NCI-H82 treated with DMSO at 0.1 percent for 48 hours (cell line): Measurements from ENCODE around the gene CAPN15.
"Not testable (repeated sequence)": the region's sequence is repeated elsewhere in the genome, so short reads cannot be mapped to it uniquely, and the experiment has no call there.

Experiments used
- DNase-seq: peaks from one replicate; lab custom pipeline; 2025; ENCODE audit not compliant: unreplicated experiment; lab: John Stamatoyannopoulos, UW

CAPN15 gene

DNA sequence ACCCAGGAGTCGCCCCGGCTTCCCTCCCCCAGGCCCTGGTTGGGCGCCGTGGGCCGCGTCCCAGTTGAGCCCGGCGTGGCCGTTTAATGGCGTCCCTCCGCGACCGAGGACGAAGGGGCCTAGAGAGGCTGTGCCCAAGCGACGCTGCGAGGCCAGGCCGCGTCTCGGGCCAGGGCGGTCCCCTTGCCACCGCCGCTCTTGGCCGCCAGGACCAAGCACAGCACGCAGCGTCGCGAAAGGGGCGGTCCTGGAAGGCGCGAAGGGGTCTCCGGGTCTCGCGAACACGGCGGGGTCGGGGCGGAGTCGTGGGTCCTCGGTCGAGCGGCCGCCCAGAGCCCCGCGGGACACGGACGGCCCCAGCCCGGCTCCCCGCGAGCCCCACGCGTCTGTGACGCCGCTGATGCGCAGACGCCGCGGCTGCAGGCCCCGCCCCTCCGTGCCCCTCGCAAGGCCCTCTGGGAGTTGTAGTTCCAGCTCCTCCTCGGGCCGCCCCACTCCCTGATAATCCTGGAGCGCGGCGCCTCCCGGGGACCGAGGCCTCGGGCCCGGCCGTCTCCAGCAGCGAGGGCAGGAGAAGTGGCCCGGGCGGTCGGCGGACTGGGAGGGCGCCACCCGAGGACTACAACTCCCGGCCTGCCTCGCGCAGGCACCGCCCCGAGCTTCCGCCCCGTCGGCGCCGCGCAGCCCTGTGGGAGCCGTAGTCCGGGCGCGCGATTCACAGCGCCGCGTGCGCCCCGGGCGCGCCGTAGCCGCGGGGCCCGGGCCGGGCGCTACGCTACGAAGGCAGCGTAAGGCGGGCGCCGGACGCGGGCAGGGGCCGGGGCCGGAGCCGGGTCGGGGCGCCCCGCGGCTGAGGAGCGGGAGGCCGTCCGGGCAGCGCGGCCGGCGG is at the start of gene CAPN15:
TSS of gene CAPN15 (plus strand) at position 698 of the 889 bp plus-strand sequence. CDS start 19,127 bp downstream, outside the sequence.
- DNase-seq, result peak; percentile 47

DNA sequence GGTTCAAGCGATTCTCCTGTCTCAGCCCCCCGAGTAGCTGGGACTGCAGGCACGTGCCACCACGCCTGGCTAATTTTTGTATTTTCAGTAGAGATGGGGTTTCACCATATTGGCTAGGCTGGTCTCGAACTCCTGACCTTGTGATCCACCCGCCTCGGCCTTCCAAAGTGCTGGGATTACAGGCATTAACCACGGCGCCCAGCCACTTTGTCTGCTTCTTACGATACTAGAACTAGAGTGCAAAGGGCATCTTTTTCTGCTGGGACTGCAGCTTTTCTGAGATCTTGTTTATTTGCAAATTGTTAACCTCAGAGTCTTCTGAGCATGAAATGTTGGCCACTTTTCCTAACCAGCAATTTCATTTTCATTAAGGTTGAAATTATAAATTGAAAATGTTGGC is 49.2 kb upstream of the CAPN15 start:
- DNase-seq, result not testable (repeated sequence)

DNA sequence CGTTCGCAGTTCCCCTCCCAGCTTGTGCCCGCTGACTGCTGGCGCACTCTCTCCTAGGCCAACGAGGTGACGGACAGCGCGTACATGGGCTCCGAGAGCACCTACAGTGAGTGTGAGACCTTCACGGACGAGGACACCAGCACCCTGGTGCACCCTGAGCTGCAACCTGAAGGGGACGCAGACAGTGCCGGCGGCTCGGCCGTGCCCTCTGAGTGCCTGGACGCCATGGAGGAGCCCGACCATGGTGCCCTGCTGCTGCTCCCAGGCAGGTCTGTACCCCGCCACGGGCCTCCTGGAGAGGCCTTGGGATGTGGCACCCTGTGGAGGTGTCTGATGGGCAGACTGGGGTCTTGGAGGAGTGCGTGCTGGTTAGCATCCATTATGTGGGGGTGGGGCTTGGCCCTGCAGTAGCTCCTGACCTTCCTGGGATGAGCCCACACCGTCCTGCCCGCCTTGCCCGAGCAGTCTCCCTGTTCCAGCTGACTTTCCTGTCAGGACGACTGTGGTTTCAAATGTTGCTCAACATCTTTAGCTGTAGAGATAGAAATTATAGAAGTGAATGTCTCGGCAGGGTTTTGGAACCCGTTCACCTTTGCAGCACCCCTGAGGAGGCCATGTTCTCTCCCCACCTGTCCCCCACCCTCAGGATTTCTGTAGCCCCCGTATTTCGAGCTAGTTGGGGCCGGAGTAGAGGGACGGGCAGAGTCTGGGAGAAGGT is 44.9 kb upstream of the CAPN15 start:
- DNase-seq, result no peak

DNA sequence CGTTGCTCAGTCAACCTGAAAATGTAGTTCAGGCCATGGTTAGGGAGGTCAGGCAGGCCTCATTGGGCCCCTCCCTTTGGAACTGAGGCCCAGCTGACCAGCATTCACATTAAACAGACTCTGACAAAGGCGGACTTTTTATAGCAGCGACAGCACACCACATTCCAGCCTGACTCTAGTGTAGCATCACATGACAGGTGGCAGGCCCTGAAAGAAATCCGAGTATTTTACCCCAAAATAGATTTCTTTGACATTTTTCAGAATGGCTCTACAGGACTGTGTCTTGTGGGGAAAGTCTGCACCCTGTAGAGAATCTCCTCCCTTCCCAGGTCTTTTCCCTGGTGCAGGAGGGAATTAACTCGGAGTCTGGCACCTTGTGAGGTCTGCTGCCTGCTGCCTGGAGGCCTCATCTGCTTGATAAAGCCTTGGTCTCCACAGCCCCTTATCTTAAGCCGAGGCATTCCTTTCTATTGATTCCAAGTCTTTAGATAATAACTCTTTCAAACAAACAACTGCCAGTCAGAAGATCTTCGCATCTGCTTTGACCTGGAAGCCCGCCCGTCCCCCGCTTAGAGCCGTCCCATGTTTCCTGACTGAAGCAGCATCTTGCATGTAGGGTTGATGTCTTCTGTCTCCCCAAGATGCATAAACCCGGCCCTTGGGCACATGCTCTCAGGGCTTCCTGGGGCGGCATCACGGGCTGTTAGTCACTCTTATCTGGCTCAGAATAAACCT is 44.0 kb upstream of the CAPN15 start:
- DNase-seq, result no peak

DNA sequence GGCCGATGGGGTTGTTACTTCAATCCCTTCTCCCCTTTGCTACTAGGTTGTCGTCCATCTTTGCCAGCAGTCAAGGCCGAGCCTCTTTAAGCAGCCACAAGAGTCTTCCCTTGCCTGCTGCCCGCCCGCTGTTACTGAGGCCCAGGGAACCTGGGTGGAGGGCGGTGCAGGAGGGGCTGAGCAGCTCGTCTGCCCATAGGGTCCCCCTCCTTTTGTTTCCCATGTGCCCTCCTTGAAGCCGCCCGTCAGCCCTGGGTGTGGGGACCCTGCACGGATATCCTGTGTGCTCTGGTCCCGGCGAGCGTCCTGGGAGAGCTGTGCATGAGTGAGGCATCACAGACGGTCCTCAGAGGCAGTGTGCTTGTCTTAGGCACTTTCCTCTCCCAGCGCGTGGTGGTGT is 37.9 kb upstream of the CAPN15 start:
- no peak for DNase-seq

DNA sequence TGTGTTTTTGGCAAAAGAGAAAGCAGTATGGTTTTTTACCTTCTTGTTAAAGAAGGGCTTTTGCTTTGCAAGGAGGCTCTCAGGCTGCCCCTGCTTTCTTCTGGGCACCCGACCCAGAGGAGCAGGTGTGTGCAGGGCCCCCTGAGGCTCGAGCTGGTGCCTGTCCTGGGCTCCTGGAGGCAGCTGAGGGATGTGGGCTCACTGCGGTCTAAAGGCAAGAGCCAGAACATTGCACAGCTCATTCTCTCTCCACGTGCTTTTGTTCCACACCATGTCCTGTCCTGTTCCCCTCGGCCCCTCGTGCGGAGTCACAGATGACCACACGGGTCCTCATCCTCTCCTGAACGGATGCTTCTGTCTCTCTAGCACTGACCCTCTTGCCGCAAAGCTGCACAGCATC is 36.7 kb upstream of the CAPN15 start:
- DNase-seq, result no peak

DNA sequence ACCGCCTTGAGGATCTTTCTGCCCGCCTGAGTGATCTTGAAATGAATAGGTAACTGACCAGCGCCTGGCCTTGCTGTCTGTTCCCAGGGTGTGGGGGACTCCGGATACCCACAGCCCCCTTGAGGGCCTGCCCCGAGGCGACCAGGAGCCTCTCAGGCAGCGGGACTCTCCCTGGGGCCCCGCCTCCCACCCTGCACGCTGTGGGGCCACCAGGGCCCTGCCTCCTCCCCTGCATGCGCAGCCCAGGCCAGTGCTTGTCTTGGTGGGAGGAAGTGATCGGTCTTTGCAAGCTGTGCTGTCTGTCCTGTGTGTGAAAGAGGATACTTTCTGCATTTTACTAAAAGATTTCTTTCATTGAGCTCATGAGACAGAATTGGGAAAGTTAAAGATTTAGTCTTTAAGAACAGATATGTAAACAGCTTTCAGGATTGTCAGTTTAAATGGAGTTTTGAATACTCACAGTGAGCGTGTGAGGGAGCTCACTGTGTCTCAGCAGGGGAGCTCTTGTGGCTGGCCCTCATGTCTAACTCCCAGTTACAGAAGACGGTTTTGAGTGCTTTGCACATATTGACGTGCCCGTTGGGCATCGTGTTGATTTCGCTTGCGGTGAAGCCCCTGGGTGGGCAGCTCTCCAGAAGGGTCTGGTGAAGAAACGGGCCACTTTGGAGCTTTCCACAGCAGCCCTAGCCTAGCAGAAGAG is 36.1 kb upstream of the CAPN15 start:
- DNase-seq, result no peak

DNA sequence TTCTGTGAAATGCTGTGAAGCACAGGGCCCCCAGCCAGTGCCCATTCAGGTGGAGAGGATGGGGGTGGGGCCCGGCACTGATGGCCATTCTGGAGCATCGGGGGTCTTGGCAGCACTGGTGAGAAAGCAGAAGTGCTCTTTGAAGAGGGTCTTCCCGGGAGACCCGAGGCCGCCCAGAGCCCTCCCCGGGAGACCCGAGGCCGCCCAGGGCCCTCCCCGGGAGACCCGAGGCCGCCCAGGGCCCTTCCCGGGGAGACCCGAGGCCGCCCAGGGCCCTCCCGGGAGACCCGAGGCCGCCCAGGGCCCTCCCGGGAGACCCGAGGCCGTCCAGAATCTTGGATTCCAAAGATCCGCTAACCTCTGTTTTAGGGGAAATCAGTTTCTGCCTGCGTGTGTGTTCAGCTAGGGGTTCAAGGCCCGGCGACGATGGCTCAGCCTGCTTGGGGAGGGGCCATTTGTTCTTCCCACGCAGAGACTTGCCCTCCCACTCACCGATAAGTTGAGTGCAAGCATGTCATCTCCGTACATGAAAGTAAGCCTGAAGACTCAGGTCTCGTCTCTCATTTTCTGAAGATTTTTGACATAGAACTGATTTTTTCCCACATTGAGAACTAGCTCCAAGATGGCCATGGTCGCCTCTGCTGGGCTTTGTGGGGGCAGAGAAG is 35.2 kb upstream of the CAPN15 start:
- DNase-seq, result no peak

DNA sequence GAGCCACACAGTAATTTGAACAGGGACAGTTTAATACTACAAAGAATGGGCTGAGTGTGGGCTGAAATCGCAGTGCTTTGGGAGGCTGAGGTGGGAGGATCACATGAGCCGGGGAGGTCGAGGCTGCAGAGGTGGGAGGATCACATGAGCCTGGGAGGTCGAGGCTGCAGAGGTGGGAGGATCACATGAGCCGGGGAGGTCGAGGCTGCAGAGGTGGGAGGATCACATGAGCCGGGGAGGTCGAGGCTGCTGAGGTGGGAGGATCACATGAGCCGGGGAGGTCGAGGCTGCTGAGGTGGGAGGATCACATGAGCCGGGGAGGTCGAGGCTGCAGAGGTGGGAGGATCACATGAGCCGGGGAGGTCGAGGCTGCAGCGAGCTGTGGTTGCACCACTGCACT is 32.8 kb upstream of the CAPN15 start:
- DNase-seq, result not testable (repeated sequence)

DNA sequence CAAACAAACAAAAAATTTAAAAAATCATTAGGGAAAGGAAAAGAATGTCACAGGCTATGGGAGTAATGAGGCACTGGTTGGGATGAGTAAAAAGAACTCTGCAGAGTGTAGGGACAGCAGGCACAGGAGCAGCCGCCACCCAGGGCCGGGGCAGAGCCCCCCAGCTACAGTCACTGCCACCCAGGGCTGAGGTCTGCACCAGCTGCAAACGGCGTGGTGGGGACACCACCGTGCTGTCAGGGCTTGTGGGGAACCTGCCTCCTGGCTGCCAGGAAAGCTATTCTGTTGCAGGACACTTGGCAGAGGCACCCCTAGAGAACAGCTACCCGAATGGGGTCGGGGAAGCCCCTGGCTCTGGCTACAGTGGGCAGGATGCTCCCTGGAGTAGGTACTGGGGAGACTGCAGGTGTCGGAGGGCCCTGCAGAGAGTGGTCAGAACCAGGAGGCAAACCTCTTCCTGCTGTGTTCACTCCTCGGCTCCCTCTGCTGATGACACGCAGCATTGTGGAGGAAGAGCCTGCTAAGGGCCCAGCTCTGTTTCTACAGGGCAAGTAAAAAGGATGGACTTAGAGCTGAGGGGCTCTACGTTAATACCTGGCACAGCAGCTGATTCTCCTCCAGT is 32.3 kb upstream of the CAPN15 start:
- DNase-seq, result peak; percentile 3

DNA sequence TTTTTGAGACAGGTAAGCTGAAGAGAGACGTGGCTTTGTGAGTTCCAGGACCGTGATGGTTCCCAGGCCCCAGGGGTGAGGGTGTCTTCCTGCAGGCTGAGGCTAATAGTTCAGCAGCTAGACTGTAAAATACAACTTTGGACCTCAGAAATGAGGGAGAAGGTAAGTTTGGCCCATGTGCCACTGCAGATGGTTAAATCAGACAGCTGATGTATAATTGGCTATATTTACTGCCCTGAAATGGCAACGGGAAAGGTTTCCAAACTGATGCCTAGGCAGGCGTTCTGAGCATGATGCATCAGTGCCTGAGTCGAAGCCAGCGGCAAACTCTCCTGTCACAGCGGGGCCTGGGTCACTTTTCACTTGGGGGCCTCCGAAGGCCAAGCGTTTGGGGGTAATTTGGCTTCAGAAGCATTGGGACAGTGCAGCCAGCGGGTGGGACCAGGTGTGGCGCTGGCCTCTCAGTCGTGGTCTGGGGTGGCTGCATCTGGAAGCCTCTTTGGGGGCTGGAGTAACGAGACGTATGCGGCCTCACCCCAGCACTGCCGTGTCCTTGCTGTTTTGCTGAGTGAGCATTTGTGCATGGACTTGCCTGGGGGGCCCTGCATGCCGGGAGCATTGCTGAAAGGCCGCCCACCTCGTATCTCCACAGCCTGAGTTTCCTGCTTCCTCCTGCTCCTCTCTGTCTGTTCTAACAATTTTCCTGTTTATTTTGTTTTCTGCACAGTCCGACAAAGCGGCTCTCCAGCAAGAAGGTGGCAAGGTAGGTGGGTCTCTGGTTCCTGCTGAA is 31.2 kb upstream of the CAPN15 start:
- DNase-seq, result no peak

DNA sequence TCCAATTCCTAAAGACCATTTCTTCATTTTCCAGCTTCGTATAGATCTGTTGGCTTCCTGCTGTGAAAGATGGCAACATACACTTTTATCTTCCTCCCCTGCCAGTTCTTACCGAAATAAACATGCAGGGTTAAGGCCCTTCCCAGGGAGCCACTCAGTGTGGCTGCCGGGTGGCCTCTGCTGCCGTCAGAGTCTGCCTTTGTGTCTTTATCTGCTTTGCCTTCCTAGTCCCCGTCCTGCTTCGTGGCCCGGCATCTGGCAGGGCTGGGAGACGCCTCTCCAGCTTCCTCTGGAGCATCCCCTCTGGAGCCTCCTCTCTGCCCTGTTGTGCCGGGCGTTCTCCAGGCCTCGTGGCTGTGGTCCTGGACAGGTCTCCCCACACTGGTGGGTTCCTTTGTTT is 30.3 kb upstream of the CAPN15 start:
- DNase-seq, result no peak

DNA sequence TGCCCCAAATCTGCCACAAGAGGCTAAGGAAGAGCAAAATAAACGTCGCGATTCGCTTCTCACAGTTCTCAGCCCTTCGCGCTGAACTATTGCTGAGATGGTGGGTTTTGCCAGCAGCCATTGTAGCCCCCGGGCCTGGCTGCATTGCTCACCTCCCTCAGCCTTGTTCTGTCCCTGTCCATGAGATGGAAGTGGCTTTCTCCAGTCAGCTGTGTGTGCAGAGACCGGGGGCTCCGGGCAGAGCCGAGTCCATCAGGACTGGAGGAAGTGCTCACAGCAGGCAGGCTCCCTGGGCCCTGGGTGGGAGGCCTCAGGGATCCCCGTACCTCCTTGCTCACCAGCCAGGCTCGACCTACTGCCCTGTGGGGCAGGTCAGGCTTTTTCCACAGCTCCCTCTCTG is 27.6 kb upstream of the CAPN15 start:
- no peak for DNase-seq

DNA sequence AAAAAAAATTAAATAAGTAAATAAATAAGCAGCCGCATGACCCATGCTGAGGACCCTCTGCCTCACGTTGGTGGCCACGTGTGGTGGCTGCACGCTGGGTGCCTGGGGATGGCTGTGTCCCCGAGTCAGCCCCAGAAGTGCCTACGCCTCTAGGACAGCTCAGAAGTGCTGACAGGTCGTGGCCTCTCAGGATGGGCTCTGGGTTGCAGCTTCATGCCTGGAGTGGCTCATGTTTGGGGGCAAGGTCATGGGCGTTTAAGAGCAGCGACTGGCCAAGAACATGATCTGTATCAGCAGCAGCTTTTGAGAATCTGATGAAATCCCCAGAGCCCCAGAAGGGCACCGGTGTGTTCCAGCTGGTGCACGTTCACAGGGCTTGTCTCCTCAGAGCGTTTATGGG is 26.8 kb upstream of the CAPN15 start:
- no peak for DNase-seq

DNA sequence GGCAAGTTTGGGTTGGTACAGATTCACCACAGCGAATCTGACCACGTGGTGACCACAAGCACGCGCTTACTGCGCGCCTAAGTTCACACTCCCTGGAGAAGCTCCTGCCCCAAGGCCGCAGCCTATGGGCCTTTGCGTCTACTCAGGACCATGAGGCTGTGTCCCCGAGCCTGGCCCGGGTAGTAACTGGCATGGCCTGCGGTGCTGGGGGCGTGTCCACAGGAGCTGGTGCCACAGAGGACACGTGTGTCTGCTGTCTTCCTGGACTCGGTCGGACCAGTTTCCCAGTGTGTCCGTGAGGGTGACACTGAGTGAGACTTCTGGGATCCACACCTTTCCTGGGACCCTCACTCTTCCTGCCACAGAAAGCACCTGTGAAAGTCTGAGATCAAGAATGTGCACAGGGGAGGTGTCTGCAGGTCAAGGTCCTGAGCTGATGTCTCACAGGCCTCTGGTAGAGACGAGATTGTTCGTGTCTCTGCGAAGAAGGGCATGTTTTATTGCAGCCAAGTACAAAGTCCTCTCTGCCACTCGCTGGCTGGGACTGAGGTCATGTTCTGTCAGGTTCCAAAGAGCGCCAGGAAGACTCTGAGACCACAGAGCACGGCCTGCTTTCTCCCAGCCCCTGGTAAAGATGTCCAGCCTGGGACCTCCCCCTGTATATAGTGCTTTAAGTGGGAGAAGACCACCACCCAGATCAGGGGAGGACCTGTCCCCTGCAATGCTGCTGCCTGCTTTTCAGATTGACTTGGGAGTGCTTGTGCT is 25.2 kb upstream of the CAPN15 start:
- no peak for DNase-seq

DNA sequence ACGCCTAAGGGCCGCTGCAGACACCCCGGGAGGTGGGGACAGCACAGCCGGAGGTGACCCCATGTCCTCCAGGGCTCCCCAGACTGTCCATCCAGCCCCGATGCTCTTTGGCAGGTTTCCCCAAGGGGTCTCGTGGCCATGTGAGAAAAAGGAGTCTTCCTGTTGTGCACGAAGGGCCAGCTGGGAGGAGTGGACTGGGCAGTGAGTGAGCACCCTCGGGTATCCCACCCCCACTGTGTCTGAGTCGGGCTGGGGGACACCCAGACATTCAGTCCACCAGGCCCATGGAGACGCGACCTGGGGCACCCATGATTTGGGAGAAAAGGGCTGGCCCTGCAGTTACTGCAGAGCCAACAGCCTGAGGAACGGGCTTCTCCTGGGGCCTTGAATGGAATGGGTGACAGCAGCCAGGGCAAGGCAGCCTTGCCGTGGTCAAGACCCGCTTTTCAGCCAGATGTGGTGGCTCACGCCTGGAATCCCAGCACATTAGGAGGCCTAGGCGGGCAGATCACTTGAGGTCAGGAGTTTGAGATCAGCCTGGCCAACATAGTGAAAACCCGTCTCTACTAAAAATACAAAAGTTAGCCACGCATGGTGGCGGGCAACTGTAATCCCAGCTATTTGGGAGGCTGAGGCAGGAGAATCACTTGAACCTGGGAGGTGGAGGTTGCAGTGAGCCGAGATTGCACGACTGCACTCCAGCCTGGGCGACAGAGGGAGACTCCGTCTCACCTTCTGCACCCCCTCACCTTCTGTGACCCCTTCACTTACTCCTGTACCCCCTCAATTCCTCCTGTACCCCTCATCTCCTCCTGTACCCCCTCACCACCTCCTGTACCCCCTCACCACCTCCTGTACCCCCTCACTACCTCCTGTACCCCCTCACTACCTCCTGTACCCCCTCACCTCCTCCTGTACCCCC is 24.1 kb upstream of the CAPN15 start:
- DNase-seq, result no peak

DNA sequence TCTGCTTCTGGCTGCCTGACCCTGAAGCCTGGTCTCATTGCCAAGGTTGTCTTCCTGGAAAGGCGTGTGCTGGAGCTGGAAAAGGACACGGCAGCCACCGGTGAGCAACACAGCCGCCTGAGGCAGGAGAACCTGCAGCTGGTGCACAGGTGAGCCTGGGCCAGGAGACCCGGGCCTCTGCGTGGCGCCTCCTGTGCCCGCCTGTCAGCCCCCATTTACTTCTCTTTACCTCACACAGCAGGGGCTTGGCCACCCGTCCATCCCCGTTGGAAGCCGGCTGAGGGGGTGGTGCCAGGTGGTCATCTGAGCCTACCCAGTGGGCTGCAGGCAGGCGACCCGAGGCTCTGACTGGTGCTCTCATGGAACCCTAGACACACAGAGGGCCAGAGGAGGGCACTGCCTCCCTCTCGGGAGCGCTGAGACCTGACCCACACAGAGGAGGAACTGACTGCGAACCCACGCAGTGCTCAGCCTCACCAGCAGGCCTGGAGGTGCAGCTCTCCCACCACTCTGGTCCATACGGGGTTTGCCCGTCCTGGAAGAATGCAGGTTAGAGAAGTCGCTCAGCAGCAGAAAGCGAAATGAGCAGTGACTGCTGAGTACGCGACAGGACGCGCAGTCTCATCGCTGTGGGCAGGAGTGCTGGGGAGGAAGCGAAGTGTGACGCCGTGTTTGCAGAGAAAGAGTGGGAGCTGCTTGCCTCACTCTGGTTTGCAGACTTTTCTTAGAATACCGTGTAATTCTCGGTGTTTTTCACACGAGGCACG is 21.9 kb upstream of the CAPN15 start:
- DNase-seq, result no peak
